Kasumi-1 (cell line): ENCODE results near the gene CFAP65.

Experiments used
- DNase-seq, 2 experiments: peaks; one replicate each; lab custom pipeline; 2025; lab: John Stamatoyannopoulos, UW

The CFAP65 gene

DNA sequence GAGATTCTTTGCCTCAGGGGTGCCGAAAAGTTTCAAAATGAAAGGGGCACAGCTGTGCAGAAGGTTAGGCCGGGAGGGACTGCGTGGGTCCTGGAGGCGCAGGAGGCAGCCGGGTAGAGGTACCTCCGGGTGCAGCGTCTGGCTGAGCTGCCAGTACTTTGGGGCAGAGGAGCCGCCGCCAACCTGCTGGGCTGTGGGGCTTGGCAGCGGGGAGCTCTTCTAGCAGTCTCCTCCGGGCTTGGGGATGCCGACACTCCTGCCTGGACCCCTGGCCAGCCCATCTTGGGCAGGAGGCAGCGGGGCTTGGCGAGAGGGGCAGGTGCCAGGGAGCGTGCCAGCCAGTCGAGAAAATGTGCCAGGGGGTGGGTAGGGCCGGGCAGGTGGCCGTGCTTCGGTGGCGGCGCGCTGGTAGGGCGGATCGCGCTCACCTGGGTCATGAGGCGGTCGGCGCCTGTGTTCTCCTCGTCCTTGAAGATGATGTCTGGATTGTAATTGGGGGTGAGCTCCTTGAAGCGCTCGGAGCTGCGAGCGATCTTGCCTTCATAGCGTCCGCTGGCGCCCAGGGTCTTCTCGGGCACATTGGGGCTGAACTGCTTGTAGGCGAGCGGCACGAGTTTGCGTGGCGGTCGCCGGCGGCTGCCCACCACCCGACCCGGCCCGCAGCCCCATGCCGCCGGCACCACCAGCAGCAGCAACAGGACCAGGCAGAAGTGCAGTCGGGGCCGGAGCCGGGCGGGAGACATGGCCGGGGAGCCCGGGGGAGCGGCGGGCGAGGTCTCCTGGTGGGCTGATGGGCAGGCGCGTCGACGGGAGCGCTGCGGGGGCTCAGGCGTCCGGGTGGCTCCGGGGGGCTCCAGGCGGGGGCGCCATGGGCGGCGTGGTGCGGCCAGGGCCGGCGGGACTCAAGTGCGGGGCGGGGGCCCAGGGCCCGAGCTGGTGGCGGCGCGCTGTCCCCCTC is 18.7 kb upstream of the CFAP65 start:
- DNase-seq: no peak

DNA sequence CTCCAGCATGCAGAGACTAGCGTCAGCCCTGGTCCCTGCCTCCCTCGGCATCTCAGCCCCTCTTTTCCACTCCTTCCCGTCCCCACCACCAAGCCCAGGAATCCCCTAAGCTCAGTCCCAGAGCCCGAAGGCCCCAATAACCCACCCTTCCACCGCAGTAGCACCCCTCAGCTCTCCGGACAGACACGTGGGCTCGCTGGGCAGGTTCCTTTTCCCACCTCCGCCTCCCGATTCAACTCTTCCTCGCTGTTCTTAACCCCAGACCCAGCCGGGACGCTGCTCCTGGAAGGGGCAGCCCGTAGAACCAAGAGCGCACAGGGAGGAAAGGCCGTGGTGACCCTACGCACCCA is 18.0 kb upstream of the CFAP65 start:
- no peak for DNase-seq

DNA sequence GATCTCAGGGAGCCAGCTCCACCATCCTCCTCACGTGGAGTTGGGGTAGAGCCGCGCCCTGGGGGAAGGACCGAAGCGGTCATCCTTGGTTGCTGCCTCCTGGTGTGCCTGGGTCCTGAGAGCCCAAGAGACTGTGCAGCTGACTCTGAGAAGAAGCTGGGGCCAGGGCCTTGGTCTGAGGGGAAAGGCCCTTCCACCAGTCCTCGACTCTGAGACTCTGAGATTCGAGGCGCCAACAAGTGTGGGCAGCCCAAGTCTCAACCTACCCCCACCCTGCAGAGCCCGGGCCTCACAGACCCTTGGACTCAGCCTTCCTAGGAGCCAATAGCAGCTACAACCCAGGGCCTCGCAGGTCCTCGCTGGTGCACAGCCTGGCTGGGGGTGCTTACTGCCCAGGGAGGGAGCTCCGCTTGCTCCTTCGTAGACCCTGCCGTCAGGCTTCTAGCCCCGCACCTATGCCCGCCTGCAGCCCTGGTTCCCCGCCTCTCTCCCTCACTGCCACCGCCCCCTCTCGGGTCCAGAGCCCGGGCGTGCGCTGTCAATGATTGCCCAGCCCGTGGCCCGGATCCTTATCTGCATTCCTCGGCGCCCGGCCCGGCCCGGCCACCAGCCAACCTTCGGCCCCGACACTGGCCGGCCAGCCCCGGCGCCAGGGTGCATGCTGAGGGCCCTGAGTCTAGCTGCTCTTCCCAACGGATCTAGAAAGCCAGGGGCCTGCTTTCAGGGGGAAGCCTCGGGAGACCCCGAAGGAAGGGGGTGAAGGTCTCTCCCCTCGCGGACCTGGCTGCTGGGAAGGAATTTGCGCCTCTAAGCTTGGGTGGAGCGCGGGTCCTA is 17.4 kb upstream of the CFAP65 start:
- no peak for DNase-seq

DNA sequence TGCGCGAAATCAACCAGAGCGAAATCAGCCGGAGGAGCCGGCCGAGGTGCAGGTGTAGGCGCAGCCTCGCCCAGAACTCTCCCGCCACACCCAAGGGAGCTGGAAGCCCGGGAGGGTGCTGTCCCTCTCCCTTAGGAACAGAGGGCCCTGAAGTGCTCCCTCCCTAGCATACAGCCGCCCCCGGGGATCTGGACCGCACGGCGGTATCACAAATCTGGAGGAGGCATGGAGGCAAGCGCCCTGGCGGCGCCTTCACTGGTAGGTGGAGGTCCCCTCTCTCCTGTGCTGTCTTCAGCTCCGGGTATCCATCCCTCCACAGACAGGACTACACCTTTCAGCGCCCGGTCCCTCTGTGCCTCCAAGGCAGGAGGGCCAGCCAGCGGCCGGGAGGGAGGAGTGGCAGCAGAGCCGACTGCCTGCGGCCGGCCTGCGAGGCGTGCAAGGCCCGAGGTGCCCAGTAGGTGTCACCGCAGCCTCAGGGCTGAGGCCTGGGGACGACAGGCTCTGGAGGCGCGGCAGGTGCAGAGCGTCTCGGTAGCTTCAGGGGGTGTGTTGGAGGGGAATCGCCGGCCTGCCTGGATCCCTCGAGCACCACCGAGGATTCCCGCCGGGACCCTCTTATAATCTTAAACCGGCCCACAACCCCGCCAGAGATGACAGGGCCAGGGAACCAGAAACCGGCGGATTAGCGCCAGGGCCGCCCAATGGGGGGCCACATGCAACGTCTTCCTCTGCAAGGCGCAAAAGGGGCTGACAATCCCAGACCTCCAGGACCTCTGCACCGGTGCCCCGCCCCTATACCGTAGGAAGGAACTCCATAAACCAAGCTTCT is 16.6 kb upstream of the CFAP65 start:
- peak; percentile 15 to 27 for DNase-seq

DNA sequence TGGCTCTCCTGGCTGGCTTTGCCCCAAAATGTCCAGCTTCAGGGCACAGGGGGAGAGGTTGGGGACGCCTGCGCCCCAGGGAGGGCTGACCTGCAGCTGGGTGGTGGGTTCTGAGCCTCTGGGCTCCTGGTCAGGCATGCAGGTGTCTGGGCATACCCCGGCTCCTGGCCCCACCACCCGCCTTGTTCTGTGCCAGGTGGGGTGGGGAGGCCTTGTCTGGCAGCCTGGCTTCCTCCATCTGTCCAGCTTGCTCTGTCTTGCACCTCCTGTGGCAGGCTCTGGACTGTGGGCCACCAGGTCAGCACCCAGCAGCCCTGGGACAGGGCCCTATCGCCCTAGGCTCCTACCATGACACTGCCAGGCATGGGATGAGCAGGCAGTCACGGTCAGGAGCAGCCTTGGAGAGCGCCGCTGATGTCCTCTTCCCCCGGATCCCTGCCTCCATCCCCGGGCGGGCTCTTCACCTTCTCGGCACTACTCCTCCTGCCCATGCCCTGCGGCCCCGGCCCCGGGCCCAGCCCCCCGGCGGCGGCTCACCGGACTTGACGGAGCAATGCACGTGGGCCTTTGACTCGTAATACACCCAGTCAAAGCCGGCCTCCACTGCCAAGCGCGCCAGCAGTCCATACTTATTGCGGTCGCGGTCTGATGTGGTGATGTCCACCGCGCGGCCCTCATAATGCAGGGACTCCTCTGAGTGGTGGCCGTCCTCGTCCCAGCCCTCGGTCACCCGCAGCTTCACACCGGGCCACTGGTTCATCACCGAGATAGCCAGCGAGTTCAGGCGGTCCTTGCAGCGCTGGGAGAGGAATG is 15.8 kb upstream of the CFAP65 start:
- DNase-seq: no peak

DNA sequence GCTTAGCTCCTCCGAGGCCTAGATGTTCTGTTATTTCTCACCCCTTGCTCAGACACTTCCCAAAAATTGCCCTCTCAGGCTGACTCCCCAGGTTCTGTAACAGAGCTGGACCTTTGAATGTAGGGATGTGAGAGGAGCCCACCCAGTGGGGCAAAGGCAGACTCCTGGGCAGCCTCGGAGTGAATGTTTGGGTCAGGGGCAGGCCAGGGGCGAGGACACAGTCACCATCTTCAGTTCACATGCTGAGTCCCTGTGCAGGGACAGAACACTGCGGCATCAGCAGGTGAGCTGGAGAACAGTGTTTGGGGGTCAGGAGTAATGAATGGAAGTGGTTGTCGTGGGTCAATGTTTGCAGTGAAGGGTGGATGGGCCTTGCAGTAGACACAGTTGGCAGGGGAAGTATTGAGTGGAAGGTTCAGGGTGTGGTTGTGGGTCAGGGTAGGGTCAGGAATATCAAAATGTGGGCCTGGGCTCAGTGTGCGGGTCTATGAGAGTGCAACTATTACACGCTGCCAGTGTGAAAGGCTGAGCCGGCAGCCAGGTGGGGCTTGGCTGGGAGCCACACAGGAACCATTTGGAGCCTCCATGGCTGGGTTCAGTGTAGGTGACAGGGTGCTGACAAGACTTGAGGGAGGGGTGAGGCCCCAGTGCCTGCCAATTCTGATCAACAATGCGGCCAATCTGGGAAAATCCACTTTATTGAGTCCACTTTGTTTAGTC is 15.0 kb upstream of the CFAP65 start:
- DNase-seq: no peak

DNA sequence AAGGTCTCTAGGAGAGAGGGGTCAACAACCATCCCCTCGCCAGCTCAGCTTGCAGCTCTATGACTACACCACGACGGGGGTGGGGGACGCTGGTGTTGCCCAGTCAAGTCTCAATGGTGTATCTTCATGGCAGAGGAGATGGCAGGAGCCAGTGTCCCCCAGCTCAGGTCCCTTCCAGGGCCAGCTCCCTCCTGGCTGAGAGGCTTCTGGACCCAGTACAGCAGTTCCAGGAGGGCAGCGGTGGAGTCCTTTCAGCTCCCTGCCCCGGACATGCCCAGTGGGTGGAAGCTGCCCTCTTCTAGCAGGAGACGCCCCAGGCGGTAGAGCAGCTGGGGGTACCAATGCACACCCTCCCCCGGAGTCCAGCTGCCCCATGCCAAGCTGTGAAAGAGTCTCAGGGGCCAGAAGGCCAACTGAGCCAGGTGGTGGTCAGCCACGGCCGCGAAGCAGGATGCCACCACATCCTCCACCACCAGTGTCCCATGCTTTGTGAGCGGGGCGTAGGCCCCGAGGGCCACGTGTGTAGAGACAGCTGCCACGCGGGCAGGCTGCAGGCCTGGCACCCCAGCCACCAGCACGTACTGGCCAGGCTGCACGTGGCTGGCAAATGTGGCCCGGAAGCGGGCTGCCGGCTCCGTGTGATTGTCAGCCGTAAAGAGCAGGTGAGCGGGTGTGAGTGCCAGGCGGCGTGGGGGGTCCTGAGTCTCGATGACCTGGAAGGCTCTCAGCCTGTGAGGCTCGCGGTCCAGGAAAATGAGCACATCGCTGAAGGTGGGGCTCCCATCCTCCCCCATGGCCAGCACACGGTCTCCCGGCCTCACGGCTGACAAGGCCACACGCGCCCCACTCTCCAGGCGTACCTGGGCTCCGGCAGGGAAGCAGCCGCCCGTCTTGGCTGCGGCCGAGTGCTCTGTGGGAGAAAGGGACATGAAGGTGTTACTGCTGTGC is 13.9 kb upstream of the CFAP65 start:
- DNase-seq: no peak

DNA sequence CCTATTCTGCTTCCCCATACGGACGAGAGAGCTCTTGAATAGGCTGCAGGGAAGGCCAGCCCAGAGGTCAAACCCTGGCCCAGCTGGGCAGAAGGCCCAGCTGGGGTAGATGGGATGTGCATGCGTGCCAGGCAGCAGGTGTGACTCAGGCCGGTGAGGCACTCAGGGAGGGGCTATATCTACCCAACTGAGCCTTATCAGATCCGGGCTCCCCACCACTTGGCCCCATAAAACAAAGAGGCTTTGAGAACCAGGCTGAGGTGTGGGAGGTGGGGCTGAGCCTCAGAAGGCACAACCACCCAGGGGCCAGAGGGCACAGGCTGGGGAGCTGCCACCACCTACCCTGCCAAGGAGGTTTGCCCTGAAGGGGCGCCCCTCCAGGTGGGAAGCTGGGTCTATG is 8.0 kb upstream of the CFAP65 start:
- no peak for DNase-seq

DNA sequence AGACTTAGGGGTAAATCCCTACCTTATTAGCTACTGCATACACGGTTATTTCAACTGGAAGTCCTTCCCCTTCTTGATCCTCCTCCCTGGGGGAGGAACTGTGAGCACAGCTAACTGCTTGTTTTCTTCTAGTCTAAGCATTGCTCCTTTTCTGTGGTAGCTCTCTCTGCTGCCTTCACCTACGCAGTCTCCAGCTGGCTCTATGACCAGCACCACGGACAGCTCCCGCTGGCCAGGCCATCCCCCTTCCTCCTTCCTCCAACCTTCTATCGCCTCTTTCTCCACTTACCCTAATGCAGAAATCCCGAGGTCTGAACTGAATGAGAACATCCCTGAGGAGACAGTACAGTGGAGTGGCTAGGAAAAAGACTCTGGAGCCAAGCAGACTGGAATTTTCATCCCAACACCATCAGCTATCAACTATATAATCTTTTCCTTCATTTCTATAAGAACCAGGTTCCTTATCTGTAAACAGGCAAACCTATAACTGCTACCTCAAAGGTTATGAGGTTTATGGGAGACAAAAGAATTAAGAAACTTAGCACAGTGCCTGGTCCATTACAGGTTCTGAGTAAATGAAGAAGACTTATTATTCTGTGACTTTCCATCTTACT is 4.7 kb upstream of the CFAP65 start:
- peak in 1 of 2 experiments; percentile 17 for DNase-seq

DNA sequence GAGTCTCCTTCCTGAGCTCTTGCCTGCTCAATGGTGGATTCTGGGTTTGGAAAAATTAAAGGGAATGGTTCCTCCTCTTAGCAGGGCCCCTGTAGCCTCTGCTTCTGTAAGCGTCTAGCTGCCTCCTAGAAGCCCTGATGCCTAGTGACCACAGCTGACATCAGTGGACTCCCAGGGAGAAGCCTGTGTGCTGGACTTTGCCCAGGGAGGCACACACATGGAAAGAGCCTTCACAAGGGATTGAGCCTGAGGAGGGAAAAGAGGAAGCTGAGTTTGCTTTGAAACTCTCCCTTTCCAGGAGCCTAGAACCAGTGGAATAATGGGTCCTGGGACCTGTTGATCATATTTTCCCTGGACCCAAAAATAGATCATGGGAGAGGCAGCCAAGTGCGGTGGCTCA is 1.4 kb upstream of the CFAP65 start:
- DNase-seq: no peak

DNA sequence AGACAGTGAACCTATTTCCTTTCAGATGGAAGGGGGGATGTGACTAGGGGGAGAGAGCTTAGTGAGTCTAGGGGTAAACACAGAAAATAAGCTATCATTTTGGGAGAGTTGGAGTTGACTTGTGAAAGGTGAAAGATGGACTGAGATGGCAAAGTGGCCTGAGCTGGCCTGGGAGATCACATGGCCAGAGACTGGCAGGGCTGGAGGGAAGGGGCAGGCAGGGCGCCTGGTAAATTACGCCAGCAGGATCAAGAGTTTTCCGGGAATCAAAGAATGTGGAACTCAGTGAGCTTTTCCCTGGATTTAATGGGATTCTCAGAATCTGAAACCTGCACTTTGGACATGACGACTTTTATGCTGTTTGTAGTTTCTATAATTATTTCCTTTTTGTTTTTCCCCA is 841 bp upstream of the CFAP65 start:
- no peak for DNase-seq

DNA sequence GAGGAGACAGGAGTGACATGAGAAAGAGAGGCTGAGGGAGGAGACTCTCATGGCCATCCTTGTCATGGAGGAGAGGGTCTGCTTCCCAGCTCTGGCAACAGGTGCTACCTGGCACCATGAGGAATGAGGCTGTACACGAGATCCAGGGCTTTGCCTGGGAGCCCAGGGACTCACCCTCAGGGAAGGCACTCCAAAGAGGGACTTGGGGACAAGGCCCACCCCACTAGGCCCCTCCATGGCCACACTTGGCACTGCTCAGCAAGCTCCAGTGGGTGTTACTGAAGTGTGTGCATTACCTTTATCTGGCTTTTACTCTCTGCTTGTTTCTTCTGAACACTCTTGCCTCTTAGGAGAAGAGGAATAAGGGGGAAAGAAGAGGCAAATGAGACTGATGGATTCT is 2.7 kb downstream of the CFAP65 start:
- DNase-seq: no peak

DNA sequence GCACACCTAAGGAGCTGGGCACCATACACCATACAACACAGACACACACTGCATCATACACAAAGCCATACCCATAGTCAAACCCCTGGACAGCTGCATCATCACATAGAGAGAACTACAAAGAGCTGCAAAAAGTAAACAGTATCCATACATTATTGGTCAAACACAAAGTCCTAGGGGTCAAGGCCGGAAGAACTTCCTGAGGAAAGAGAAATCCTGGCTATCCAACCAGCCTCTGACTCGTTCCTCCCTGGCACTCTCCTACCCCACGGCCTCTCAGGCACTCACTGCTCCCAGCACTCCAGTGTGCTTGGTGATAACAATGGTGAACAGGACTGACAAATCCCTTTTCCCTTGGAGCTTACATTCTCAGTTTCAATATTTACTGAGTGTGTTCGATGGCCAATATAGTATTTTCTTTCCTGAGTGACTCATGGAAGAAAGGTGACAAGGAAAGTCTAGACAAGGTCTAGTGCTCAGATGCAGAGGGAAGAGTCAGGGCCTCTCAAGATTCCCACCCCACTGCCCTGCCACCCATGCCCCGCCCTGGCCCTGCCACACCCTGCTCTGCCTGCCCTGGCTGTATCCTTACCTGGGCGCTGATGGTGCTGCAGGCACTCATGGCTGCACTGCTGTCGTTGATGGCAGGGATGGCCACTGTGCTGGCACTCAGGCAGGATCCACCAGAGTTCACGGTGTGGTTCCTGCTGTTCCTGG is 3.4 kb downstream of the CFAP65 start:
- DNase-seq: no peak

DNA sequence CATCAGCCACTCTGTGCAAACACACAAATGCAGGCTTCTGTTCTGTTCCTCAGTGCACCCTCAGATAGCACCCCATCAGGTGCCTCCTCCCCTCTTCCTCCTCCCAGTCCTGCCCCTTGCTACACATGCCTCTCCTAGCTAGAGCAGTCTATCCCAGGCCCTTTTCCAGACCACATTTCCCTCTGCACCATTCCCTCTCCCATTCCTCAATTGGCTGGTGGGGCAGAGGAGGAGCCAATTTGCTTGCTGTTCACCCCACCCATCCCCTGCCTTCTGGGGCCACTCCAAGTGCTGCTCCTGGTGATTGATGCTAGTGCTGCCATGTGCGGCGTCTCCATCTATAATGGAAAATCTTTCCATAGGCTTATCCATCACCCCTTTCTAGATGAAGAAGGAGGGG is 5.4 kb downstream of the CFAP65 start:
- no peak for DNase-seq

DNA sequence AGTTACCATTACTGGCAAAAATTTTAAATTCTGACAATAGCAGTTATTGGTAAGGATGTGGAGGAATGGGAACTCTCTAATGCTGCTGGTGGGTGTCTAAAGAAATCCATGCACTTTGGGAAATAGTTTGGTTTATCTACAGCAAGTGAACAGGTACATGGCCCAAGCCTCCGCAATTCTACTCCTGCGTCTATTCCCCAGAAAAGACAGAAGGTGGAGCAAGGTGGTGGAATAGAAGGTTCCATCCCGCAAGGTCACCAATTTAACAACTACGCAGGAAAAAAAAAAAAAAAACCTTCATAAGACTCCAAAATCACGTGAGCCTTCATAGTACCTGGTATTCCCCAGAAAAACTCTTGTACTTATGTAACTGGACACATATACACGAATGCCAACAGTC is 6.5 kb downstream of the CFAP65 start:
- no peak for DNase-seq

DNA sequence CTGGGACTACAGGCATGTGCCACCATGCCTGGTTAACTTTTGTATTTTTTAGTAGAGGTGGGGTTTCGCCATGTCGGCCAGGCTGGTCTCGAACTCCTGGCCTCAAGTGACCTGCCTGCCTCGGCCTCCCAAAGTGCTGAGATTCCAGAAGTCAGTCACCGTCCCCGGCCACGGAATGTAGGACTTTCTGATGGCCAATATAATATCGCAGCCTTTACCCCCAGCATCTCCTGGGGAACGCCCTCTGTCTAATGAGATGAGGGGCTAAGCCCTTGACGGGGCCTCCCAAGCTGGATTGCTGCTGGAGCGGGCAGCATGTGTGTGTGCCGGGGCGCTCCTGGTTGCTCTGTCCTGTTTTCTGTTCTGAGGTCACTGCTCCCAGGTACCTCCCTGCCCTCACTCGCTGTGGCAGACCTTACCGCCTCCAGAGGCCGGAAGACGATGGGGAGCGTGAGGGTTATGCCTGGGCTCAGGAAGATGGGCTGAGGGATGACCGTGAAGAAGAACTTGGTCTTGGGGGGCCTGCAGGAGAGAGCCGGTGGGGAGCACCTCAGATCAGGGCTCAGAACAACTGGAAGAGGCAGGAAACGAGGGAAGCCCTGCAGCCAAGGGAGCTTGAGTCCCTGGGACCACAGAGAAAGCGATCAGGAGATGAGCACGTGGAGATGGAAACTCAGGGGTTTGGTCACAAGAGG is 9.1 kb downstream of the CFAP65 start:
- no peak for DNase-seq

DNA sequence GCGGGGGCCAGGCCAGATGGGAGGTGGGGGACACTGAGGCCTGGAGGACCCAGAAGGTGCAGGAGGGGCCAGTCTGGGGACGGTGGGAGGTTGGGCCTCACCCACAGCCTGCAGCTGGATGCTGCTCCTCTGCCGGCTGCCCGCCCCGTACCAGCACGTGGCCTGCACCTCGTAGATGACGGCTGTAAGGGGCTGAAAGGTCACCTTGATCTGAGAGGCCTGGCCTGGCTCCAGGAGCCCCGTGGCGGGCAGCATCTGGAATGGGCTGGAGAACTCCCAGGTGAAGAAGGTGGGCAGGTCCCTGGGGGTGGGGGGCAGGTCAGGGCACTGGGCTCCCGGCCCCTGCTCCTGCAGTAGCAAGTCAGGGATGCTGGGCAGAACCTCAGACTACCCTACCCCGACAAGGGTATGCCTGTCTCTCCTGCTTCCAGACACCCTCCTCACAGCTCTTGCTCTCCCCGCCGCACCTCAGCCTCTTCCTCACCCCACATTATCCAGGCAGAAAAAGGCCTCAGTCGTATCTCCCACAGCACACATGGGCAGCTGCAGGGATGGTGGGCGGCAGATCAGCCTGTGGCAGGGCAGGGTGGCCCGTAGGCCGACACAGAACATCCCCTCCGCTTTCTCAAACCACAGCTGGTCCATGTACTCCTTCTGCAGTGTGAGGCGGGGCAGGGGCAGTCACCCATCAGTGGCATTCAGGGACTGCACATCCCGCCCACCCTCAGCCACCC is 10.1 kb downstream of the CFAP65 start:
- DNase-seq: no peak
